NCI-H446 (cell line): ENCODE data around the gene FARSB.

Experiments used
- DNase-seq, 2 experiments: peaks; one replicate each; lab custom pipeline; 2025; lab: John Stamatoyannopoulos, UW

Gene FARSB

GRCh38 chr2:222663479-222663878 lies 7.6 kb upstream of the FARSB start:
- DNase-seq: no peak

DNA sequence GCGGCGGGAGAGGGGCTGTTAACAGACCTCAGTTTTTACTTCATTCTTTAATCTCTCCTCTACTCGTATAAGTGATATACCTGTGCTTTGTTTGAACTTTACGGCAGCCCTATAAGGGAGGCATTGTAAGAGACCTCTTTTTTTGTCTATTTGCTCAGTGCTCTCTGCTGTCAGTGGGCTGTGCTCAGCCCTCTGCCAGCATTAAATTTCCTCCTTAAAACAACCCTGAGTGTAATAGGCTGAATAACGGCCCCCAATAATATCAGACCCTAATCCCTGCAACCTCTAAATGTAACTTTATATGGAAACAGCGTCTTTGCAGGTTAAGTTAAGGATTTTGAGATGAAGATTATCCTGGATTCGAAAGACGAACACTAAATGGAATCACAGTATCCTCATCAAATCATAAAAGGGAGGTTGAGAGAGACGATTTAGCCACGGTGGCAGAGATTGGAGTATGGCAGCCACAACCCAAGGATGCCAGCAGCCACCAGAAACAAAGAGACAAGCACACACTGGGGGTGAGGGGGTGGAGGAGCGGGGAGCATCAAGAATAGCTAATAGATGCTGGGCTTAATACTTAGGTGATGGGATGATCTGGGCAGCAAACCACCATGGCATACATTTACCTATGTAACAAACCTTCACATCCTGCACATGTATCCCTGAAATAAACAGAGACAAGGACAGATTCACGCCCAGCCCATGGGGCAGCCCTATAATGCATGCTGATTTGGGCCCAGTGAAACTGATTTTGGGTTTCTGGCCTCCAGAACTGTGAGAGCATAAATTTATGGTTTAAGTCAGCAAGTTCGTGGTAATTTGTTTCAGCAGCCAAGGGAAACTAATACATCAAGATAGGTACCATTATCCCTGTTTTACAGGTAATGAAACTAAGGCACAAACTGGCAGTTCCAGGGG lies 894 bp upstream of the FARSB start:
- DNase-seq: no peak

- no peak for DNase-seq
Measured at GRCh38 chr2:222653280-222653679, 2.6 kb downstream of the FARSB start.

DNA sequence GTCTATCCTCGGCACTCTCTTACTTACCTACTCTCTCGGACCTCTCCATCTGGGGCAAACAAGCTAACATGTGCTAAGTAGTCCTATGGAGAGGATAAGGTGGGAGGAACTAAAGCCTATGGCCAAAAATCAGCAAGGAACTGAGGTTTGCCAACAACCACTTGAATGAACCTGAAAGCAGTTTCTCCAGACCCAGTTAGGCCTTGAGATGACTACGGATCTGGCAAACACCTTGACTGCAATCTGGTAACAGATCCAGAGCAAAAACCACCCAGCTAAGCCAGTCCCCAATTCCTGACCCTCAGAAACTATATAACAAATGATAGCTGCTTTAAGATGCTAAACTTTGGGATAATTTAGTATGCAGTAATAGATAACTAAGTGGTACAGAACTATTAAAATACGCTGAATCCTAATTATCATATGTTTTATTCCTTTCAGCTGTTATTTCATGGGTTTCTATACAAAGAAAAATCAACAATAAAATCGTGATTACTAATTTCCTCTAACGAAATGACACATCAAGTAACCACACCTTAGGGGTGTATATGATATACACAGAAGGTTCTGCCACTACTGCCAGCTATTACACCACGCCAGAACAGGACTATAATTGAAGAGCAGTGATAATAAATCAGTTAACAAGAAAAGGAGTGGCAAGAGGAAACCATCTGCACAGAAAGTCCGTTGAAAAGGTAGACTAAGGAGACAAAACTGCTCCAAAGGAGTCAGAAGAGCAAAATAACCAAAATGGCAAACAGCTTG lies 3.2 kb downstream of the FARSB start:
- no peak for DNase-seq

- DNase-seq: no peak
Measured at GRCh38 chr2:222651718-222652418, 4.0 kb downstream of the FARSB start.

DNA sequence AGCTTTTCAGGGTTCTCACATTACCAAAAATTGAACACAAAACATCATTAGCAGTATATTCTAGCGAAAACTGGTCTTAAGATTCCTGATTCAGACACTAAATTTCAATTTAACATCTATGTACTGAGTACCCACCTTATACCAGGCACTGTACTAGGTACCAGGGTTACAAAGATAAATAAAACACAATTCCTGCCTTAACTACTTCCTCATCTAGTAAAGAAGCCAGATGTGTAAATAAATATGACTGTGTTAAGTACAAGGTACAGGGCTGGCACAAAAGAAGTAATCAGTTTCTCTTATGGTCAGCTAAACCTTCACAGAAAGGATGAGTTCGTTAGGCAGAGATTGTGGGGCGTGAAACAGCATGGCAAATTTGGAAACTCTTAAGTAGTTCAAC lies 6.1 kb downstream of the FARSB start:
- no peak for DNase-seq

- DNase-seq: no peak
Measured at GRCh38 chr2:222646008-222646407, 9.9 kb downstream of the FARSB start.

DNA sequence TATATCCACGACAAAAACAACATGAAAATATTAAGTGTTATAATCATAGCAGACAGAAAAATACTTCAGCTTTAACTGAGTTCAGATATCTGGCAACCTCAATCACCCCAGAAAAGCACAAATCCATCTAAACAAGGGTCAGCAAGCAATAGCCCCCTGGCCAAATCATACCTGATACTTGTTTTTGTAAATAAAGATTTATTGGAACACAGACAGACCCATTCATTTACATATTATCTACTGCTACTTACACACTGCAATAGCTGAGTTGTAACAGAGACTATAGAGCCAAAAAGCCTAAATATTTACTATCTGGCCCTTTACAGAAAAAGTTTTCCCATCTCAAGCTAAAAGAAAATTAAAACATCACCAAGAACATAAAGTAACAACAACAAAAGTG lies 12.8 kb downstream of the FARSB start:
- DNase-seq: no peak

DNA sequence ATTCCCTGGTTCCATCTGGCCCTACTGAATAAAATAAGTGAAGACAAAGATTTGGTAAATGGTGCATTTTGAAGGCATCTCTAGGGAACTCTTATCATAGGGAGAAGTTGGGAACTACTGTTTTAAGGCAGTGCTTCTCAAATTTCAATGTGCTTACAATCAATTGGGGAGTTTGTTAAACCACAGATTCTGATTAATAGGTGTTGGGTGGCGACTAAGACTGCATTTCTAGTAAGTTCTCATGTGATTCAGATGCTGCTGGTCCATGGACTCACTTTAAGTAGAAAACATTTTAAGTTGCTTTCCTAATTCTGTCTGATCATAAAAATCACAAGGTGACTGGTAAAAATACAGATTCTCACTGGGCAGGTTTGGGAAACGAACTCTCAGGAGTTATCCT lies 14.6 kb downstream of the FARSB start:
- no peak for DNase-seq

DNA sequence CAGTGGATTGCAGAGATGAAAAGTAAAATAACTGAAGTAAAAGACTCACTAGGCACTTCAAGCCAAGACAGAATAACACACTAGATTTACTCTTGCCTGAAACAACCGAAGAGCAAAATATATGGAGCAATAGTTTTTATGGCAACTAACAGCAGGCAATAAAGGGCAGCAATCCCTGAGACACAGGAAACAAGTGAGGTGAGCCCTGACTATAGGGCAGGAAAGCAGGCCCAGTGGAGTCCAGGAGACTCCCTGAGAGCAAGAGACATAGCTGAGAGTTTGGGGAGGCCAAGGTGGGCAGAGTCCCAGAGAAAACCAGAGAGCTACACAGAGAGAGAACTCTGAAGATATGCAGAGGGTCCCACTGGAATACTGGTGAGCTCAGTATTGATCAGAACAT lies 18.8 kb downstream of the FARSB start:
- no peak for DNase-seq

- DNase-seq: no peak
Measured at GRCh38 chr2:222635295-222635694, 20.6 kb downstream of the FARSB start.

DNA sequence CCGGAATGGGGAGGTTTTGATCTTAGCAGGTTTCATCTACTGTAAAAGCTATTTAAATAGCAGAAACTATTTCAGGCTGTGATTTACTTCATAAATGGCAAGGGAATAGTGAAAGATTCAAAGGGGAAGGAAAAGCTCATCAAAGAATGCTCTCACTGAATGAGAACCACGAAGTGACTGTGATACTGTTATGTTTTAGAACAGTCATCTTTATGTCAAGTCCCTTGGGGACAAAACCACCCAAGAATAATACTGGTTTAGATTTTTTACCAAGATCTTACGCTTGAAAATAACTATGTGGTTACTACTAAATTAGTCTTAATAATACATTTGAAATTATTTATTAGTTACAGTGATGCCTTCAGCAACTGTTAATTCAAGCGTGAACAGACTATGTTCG lies 28.1 kb downstream of the FARSB start:
- DNase-seq: no peak

- no peak for DNase-seq
Measured at GRCh38 chr2:222623756-222624309, 32.1 kb downstream of the FARSB start.

DNA sequence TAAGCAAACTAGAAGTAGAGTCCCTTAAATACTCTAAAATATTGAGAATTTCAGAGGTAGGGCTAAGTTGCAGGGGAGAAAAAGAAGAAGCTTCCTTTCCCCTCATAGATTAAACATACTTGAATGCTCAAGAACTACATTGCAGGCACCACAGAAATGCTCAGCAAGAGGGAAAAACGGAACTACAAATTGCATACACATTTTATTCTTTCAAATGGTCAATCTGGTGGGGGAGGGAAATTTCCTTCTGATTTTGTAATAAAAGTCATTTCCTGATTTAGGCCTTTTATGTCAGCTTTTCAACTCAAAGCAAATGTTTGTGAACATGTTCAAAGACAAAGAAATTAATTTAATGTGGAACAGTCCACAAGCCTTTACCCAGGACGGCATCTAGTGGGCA lies 33.0 kb downstream of the FARSB start:
- DNase-seq: no peak

DNA sequence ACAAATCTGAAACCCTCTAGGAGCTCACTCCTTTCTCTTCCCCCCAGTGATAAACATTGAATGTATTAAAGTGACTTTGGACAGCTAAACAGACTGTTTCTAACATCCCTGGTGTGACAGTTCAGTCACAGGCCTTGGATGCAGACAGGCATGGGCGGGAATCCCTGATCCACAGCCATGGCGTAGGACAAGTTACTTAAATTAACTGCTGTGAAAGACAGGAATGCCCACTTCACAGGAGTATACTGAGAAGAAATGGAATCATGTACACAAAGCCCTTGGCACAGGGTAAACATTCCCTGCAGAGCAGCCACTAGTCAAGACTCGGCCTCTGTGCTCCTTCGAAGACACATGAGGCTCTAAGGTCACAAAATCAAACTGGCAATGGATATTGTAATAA lies 34.0 kb downstream of the FARSB start:
- no peak for DNase-seq

DNA sequence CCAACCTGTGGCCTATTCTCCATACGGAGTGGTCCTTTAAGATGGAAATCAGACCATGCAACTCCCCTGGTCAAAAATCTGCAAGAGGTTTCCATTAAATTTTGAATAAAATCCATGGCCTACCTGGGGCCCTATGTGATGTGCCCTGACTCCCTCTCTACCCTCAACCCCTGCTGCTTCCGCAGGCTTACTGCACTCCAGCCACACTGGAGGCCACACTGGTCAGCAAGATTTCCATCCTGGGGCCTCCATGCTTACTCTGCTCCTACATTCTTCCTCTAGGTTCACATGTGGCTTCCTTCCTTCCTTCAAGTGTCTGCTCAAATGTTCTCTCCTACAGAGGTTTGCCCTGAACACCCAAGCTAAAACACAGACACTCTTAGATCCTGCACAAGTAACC lies 40.6 kb downstream of the FARSB start:
- no peak for DNase-seq

DNA sequence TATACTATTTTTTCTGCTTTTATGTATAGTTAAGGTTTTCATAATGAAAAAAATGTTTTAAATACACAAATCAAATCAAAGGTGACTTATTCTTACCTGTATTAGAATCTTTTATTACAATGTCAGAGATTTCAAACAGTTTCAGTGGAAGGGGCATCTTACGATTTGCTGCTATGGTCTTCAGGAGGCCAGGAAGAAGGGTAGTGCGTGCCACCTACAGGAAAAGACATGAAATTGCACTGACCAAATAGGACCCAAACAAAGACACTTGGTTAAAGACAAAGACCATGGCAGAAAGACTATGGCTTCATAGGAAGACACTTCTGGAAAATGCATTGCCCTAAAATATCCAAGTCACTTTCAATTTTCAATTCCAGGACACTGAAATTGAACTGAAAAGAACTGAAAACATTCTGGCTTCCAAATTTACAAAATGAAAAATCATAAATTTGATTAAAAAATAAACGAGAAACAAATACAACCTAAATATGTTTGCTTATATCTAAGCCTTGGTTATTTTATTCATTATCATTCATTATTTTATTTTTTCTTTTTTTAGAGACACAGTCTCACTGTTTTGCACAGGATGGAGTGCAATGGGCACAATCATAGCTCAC lies 42.1 kb downstream of the FARSB start:
- peak; percentile 8 to 51 for DNase-seq

- no peak for DNase-seq
Measured at GRCh38 chr2:222611684-222612083, 44.2 kb downstream of the FARSB start.

- DNase-seq: no peak
Measured at GRCh38 chr2:222610746-222611145, 45.1 kb downstream of the FARSB start.

- no peak for DNase-seq
Measured at GRCh38 chr2:222609381-222609780, 46.5 kb downstream of the FARSB start.

GRCh38 chr2:222608081-222608480 lies 47.8 kb downstream of the FARSB start:
- no peak for DNase-seq

DNA sequence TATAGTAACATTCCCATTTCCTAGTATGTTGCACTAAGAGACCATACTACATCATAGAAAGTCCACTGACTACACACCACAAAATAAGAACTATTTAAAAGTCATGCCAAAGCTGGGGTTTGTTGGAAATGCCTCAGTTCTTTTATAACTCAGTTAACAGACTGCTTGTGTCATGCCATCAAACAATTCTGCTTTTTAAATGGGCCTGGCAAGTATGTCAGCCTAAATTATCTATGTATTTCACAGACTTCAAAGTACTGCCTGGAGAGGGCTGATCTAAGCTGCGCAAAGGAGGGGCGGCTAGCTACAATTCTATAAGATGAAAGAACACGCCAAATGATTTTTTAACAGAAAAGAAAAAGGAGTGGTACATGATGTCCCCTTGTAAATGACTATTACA lies 49.6 kb downstream of the FARSB start:
- no peak for DNase-seq
